HepG2 (cell line): Measurements from ENCODE around the gene CTRL. TPM values are rescaled to one million over a fixed set of nuclear protein-coding genes. Genes with fewer than 3 reads are reported as not detected.

Experiments used
- ARNT2 ChIP-seq: sonication (generic); formaldehyde crosslinking; IDR thresholded peaks from 2 replicates; pipeline ENCODE4 v1.8.0; 2022; ENCODE audit warnings: mild to moderate bottlenecking, low read depth, missing genetic modification reagents, moderate library complexity
- ATF1 ChIP-seq: IDR thresholded peaks from 2 replicates; pipeline ENCODE4 v1.6.1; 2016; ENCODE audit warnings: mild to moderate bottlenecking, control low read depth
- HMGA1 ChIP-seq: sonication (generic); formaldehyde crosslinking; conservative IDR thresholded peaks from 2 replicates; pipeline ENCODE4 v1.4.0; 2020; ENCODE audit warnings: missing genetic modification reagents
- HMGXB3 ChIP-seq: sonication (generic); formaldehyde crosslinking; IDR thresholded peaks from 2 replicates; pipeline ENCODE4 v1.4.0; 2020; ENCODE audit warnings: missing genetic modification reagents, borderline replicate concordance
- JUND ChIP-seq: sonication (generic); formaldehyde crosslinking; IDR thresholded peaks from 2 replicates; pipeline ENCODE4 v1.8.0; 2022; ENCODE audit warnings: mild to moderate bottlenecking, missing genetic modification reagents
- KAT2B ChIP-seq: fragments of 150-350 bp; IDR thresholded peaks from 2 replicates; pipeline ENCODE4 v1.6.1; 2014; ENCODE audit warnings: low read depth, low read length, borderline replicate concordance
- KDM5B ChIP-seq: sonication (generic); formaldehyde crosslinking; IDR thresholded peaks from 2 replicates; pipeline ENCODE4 v1.4.0; 2020; ENCODE audit warnings: missing genetic modification reagents, mild to moderate bottlenecking, borderline replicate concordance
- KDM6A ChIP-seq: IDR thresholded peaks from 2 replicates; pipeline ENCODE4 v1.6.1; 2016; ENCODE audit warnings: low read depth
- KLF16 ChIP-seq, 2 experiments: sonication (generic) in 1 of 2; formaldehyde crosslinking in 1 of 2; IDR thresholded peaks; 2 replicates each; pipeline versions ENCODE4 v1.6.1 to v1.8.0; 2016 to 2023; ENCODE audit warnings: missing genetic modification reagents in 2 of 2, missing compliant biosample characterization in 1 of 2
- MAX ChIP-seq: IDR thresholded peaks from 2 replicates; pipeline ENCODE4 v1.6.1; 2012; ENCODE audit warnings: inconsistent platforms
- NFATC3 ChIP-seq: sonication (generic); formaldehyde crosslinking; IDR thresholded peaks from 2 replicates; pipeline ENCODE4 v1.5.1; 2020; ENCODE audit warnings: mild to moderate bottlenecking, missing genetic modification reagents
- NPAS2 ChIP-seq: sonication (generic); formaldehyde crosslinking; IDR thresholded peaks from 2 replicates; pipeline ENCODE4 v1.8.0; 2022; ENCODE audit warnings: mild to moderate bottlenecking, missing genetic modification reagents, borderline replicate concordance
- PCBP2 ChIP-seq: fragments of 200-400 bp; formaldehyde crosslinking; optimal IDR thresholded peaks from 2 replicates; pipeline ENCODE3; 2018; ENCODE audit warnings: low read length, low read depth; ENCODE audit not compliant: poor library complexity, severe bottlenecking
- POLR2AphosphoS2 ChIP-seq: IDR thresholded peaks from 2 replicates; pipeline ENCODE4 v1.6.1; 2011; ENCODE audit warnings: low read depth, low read length, improper control_type of control experiment
- POLR2AphosphoS5 ChIP-seq: IDR thresholded peaks from 2 replicates; pipeline ENCODE4 v1.6.1; 2012; ENCODE audit warnings: low read depth, low read length
- PRMT3 ChIP-seq: sonication (generic); formaldehyde crosslinking; IDR thresholded peaks from 2 replicates; pipeline ENCODE4 v1.8.1; 2022; ENCODE audit warnings: low read depth, mild to moderate bottlenecking, moderate library complexity, missing genetic modification reagents, borderline replicate concordance
- RBM39 ChIP-seq: fragments of 200-400 bp; formaldehyde crosslinking; IDR thresholded peaks from one replicate; pipeline ENCODE4 v1.6.1; 2018; ENCODE audit warnings: antibody characterized with exemption, mild to moderate bottlenecking, low read depth, low read length; ENCODE audit not compliant: poor library complexity, severe bottlenecking
- SAFB2 ChIP-seq: sonication (generic); formaldehyde crosslinking; IDR thresholded peaks from 2 replicates; pipeline ENCODE4 v1.5.1; 2020; ENCODE audit warnings: missing genetic modification reagents, low read depth, mild to moderate bottlenecking, borderline replicate concordance
- SKI ChIP-seq: fragments of 450-650 bp; IDR thresholded peaks from one replicate; pipeline ENCODE4 v1.6.1; 2018; ENCODE audit warnings: mild to moderate bottlenecking; ENCODE audit not compliant: partially characterized antibody
- SYNCRIP ChIP-seq: fragments of 200-400 bp; formaldehyde crosslinking; IDR thresholded peaks from 2 replicates; pipeline ENCODE4 v1.6.1; 2018; ENCODE audit warnings: mild to moderate bottlenecking, low read depth, low read length; ENCODE audit not compliant: insufficient read depth
- ZNF251 ChIP-seq: sonication (generic); formaldehyde crosslinking; IDR thresholded peaks from 2 replicates; pipeline ENCODE4 v1.9.0; 2021; ENCODE audit warnings: mild to moderate bottlenecking, missing genetic modification reagents
- ZNF256 ChIP-seq: sonication (generic); formaldehyde crosslinking; conservative IDR thresholded peaks from 2 replicates; pipeline ENCODE4 v1.4.0; 2020; ENCODE audit warnings: missing genetic modification reagents
- ZNF263 ChIP-seq: sonication (generic); formaldehyde crosslinking; IDR thresholded peaks from 2 replicates; pipeline ENCODE4 v1.4.0; 2020; ENCODE audit warnings: missing genetic modification reagents
- ZNF501 ChIP-seq: sonication (generic); formaldehyde crosslinking; IDR thresholded peaks from 2 replicates; pipeline ENCODE4 v1.5.1; 2020; ENCODE audit warnings: mild to moderate bottlenecking, moderate library complexity, missing genetic modification reagents
- ZNF510 ChIP-seq: sonication (generic); formaldehyde crosslinking; IDR thresholded peaks from 2 replicates; pipeline ENCODE4 v1.4.0; 2020; ENCODE audit warnings: low read depth, mild to moderate bottlenecking, missing genetic modification reagents
- ZNF816 ChIP-seq: sonication (generic); formaldehyde crosslinking; IDR thresholded peaks from 2 replicates; pipeline ENCODE4 v1.8.0; 2022; ENCODE audit warnings: missing genetic modification reagents, mild to moderate bottlenecking, borderline replicate concordance
- ZNF891 ChIP-seq: sonication (generic); formaldehyde crosslinking; IDR thresholded peaks from 2 replicates; pipeline ENCODE4 v1.5.0; 2020; ENCODE audit warnings: mild to moderate bottlenecking, missing genetic modification reagents
- polyA plus RNA-seq, 8 experiments: library from polyadenylated mRNA; depleted of rRNA in 3 of 8; stranded (reverse) in 7 of 8; unstranded in 1 of 8; fragments of >200 nt; fragmentation: Illumina TruSeq in 4 of 8; extraction: Trizol in 4 of 8; gene quantifications; 2 replicates each; pipeline versions ENCODE4 v1.2.1 to v1.2.3, GENCODE V29; 2011 to 2016; ENCODE audit warnings: low read depth in 4 of 8, missing spikeins in 1 of 8, mixed read lengths in 1 of 8; ENCODE audit not compliant: insufficient read depth in 1 of 8
- total RNA-seq, 5 experiments: library from RNA; depleted of rRNA; stranded (reverse); fragments of >200 nt; fragmentation: Illumina TruSeq; extraction: Trizol; gene quantifications; 2 replicates each; pipeline ENCODE4 v1.2.3, GENCODE V29; 2016; ENCODE audit warnings: low read depth in 1 of 5

The CTRL gene
- total and polyA plus RNA-seq, 2 of the 13 experiments (the other 11 are each of a cell fraction or from before 2014, with no cell fraction given) = 1.9 to 2.7 TPM

GRCh38 chr16:67935402-67936123, 3.9 kb upstream of the CTRL start (continued):
- TF ChIP-seq KDM5B (CRISPR knock-in tag) (peak; percentile 81; the same call in 1 of the 2 replicates), HMGXB3 (CRISPR knock-in tag) (peak; percentile 80; the same call in 1 of the 2 replicates), HMGA1 (CRISPR knock-in tag) (no peak), ZNF891 (no peak; the same call in 1 of the 2 replicates), NPAS2 (CRISPR knock-in tag) (no peak), PRMT3 (no peak; the same call in 1 of the 2 replicates), PCBP2 (peak; percentile 2), SAFB2 (no peak; the same call in 1 of the 2 replicates), KAT2B (no peak), SKI (peak; percentile 29), RBM39 (peak; percentile 96), KLF16 (CRISPR knock-in tag; IDR thresholded peaks at IDR 0.05) (peak in 1 of 2 experiments; percentile 91; a peak in 3 of 4 replicates), ZNF501 (CRISPR knock-in tag) (peak; percentile 97), POLR2AphosphoS5 (peak; percentile 90), SYNCRIP (no peak), MAX (no peak), ZNF510 (CRISPR knock-in tag) (peak; percentile 55; the same call in 1 of the 2 replicates), JUND (CRISPR knock-in tag) (peak; percentile 69; the same call in 1 of the 2 replicates), ATF1 (CRISPR knock-in tag) (no peak), ZNF816 (CRISPR knock-in tag) (no peak; the same call in 1 of the 2 replicates), ZNF251 (CRISPR knock-in tag) (peak; percentile 94), KDM6A (CRISPR knock-in tag) (0 out of 2 replicates have a peak, but pooled peaks have one; percentile 12), ARNT2 (CRISPR knock-in tag) (peak; percentile 65; the same call in 1 of the 2 replicates), ZNF263 (0 out of 2 replicates have a peak, but pooled peaks have one; percentile 13), ZNF256 (CRISPR knock-in tag) (peak; percentile 98), NFATC3 (peak; percentile 98), POLR2AphosphoS2 (peak; percentile 92)
